ENCODE data around the gene RARB.

RARB gene

DNA sequence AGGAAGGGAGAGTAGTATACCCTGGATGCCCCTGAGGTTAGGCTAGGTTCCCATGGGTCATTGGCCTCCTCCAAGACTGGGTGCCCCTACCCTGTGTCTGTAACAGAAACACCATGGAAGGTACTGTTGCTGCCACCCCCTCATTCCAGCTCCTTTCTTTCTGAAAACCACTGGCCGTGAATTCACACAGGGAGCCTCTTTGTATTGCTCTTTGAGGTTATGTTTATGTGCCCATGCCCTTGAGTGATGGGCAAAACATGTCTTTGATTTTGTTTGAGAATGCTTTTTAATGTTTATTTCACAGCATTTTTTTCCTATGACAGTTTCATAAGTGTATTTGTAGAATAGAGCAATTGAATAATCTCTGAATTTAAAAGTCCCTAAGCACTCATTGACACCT, 79.7 kb downstream of the RARB start:
- DNase-seq (ENCODE audit: low read depth, low spot score): no peak

GRCh38 chr3:25508433-25508832, 80.4 kb downstream of the RARB start:
- DNase-seq (ENCODE audit: low read depth, low spot score): no peak

- no peak for DNase-seq (ENCODE audit: low read depth, low spot score)
Measured at GRCh38 chr3:25508901-25509300, 80.8 kb downstream of the RARB start.

GRCh38 chr3:25510797-25511196, 82.7 kb downstream of the RARB start:
- no peak for DNase-seq (ENCODE audit: low read depth, low spot score)

- DNase-seq (ENCODE audit: low read depth, low spot score): no peak
Measured at GRCh38 chr3:25511972-25512721, 84.1 kb downstream of the RARB start.

- no peak for DNase-seq (ENCODE audit: low read depth, low spot score)
Measured at GRCh38 chr3:25513642-25514266, 85.7 kb downstream of the RARB start.

DNA sequence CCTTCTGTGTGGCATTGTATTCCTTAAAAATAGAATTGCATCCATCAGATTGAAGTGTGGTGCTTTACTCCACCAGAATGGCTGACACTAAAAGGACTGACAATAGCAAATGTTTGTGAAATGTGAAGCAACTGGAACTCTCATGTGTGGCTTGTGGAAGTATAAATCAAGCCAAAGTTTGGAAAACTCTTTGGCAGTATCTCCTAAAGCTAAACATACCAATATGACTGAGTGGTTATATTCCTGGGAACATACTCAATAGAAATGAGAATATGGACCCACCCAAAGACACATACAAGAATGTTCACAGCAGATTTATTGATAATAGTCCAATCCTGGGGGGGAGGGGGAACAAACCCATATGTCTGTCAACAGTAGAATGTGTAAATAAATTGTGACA, 87.1 kb downstream of the RARB start:
- no peak for DNase-seq (ENCODE audit: low read depth, low spot score)

GRCh38 chr3:25520926-25521559, 93.0 kb downstream of the RARB start:
- DNase-seq (ENCODE audit: low read depth, low spot score): no peak

GRCh38 chr3:25527336-25527735, 99.3 kb downstream of the RARB start:
- no peak for DNase-seq (ENCODE audit: low read depth, low spot score)

DNA sequence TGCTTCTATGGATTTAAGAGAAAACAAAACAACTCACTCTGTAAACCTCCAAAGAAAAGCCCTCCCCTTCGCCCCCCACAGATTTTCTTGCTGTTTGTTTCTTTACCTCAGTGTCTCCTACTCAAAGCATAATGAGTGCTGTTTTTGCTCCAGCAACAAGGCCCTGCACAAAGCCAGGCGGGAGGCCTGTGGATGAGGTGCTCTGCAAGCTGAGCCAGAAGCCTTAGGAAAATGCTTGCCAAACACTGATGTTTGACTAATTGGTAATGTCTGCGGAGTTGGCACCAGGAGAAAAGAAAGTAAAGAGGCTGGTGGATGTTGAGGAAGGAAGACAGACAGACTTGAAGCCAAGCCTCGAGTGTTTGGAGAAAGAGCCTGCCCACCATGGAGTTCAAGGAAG, 99.7 kb downstream of the RARB start:
- peak; percentile 53 for DNase-seq (ENCODE audit: low read depth, low spot score)

- no peak for DNase-seq (ENCODE audit: low read depth, low spot score)
Measured at GRCh38 chr3:25531971-25532370, 103.9 kb downstream of the RARB start.

DNA sequence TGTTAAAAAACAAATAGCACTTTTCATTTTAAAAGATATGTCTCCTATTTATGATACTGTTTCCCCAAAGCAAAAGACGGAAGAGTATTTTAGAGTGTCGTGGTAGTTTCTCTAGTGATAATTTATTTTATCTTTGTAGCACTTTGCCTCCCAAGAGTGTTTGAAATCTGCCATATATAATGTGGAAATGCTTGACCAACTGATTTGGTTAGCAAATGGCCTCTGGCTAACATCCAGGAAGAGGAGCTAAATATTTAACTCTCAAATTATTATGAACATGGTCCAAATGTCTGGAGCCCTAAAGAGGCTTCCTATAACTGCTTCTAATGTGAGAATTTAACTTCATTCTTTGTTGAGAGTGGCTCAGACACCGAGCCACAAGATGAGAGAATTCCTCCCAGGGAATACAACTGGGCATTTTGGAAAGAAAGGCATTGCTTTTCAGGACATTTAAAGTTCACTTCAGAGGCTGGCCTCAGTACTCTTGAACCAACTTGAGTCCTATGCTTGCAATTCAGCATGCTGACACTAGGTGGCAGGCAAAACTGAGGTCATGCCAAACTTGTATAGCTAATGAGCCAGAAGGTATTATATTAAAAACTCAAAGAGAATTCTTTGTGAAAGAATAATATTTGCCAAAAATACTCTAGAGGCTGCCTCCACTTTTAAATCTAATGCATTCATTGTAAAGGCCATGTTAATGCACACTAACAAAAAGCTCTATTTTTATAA, 104.5 kb downstream of the RARB start:
- no peak for DNase-seq (ENCODE audit: low read depth, low spot score)

DNA sequence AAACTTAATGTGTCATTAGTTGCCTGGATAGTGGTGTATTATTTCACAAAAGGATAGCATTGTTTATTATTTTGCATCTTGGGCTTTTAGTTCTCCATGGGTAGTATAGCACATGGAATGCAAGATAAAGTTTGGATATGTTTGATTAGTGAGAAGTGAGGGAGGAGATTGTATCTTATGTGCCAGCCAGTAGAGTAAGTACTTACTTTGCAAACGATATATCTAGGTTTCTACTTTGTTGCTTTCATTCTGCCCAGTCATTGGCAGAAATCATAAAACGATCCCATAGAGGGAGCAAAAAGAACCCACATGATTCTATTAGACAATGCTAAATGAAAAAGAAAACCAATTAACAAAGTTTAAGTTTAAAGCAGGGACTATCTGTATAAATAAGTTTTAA, 105.3 kb downstream of the RARB start:
- no peak for DNase-seq (ENCODE audit: low read depth, low spot score)

DNA sequence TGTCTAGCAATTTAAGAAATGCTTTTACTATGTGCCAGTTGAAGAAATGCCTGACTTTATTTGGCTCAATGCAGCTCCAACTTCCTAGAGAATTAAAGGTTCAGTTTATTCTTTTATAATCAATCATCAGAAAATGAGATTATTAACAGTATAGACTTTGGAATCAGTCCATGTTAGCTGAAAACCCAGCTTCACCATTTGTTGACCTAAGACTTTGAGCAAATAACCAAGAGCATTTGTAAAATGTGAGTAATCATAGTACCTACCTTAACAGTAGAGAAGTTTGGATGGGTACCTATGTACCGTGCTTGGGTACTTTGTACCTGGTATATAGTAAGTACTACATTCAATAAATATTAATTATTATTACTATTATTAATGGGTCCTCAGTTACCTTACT, 105.9 kb downstream of the RARB start:
- no peak for DNase-seq (ENCODE audit: low read depth, low spot score)

- DNase-seq (ENCODE audit: low read depth, low spot score): no peak
Measured at GRCh38 chr3:25536521-25537391, 108.7 kb downstream of the RARB start.

GRCh38 chr3:25537516-25537915, 109.5 kb downstream of the RARB start:
- DNase-seq (ENCODE audit: low read depth, low spot score): no peak

GRCh38 chr3:25540273-25540672, 112.2 kb downstream of the RARB start:
- no peak for DNase-seq (ENCODE audit: low read depth, low spot score)

GRCh38 chr3:25542492-25543039, 114.5 kb downstream of the RARB start:
- no peak for DNase-seq (ENCODE audit: low read depth, low spot score)

DNA sequence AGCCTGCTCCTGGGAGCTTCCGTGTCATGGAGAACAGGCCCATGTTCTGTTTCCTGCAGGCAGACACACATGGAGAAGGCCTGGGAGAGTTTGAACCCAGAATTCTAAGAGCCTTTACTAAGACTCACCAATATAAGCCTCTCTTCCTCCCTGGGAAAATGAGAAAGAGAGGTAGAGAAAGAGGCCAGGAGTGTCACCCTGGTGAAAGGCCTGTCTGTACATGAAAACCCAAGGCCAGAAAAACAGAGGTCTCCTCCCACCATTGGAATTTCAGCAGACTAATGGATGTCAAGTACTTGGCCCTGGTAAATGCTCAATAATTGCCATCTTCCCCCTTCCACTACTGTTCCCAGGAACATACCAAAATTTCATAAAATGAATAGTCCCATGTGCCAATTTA, 119.0 kb downstream of the RARB start:
- no peak for DNase-seq (ENCODE audit: low read depth, low spot score)

- no peak for DNase-seq (ENCODE audit: low read depth, low spot score)
Measured at GRCh38 chr3:25547943-25548674, 120.0 kb downstream of the RARB start.
